GM21825 (cell line): ENCODE results near the gene OSBPL5.

Source experiments
- ATAC-seq: cut with Tn5 transposase; IDR thresholded peaks from one replicate; pipeline ENCODE4 v1.9.1; 2021; ENCODE audit warnings: mild to moderate bottlenecking, moderate library complexity; ENCODE audit not compliant: unreplicated experiment

OSBPL5 gene

DNA sequence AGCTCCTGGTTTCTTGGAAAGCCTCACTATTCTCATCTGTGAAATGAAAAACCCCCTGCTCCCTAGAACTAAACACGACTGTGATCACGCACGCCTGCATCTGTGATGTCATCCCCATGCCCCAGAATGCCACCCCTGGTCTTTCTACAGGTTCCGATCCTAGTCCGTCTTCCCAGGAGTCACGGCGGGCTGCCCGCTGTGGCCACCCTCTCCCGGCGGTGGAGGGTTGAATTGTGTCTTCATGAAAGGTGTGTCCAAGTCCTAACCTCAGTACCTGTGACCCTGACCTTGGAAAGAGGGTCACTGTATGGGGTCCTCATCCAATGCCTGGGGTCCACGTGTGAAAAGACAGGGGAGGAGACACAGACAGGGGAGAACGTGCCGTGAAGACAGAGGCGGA lies 14.4 kb downstream of the OSBPL5 start:
- no peak for ATAC-seq

DNA sequence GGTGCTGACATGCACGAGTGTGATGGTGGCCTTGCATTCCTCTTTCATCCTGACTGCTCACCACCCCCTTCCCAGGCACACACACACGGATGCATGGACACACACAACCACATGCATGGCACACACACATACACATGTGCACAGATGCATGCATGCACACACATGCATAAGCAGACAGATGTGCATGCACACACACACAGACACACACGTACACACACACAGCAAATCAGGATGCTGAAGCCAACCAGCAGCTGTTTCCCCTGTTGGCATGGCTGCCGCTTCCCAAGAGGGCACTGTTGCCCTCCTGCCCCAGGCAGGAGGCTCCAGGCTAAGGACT lies 15.3 kb downstream of the OSBPL5 start:
- ATAC-seq, result no peak

DNA sequence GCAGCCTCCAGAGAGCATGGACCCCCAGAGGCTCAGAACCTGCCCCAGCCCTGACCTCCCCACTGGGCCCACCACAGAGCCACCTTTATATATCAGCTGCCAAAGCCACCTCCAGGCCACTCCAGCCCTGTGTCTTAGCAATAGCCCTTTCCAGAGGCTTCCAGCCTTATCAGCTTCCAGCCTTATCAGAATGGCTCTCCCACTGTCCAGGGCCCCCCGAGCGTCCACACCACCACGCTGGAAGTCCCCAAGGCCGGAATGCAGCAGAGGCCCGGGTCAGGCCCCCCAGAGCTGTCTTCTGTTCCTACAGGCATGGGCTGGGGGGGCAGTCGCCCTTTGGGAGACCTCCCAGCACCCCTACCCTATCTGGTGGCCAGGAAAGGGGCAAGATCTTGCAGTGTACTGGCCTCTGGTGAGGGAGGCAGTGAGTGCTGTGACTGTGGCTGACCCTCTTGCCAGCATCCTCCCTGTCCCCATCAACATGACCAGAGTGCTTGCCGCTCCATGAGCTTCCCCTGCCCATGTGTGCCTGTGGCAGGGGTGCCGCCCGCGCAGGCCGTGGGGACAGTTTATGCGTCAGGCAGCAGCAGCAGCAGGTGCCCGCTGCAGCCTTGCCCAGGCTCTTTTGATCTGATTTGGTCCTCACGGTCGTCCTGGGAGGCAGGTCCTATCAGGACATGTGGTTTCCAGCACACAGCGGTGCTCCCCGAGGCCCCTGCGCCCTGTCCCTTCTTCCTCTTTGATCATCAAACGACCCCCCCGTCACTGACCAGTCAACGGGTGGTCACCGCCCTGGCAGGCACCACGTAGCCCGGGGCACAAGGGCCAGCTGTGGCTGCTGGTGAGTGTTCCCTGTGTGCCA lies 15.9 kb downstream of the OSBPL5 start:
- ATAC-seq, result no peak

- no peak for ATAC-seq
Observed at GRCh38 chr11:3148255-3148989, 16.7 kb downstream of the OSBPL5 start.

GRCh38 chr11:3147626-3148025 lies 17.5 kb downstream of the OSBPL5 start:
- ATAC-seq, result no peak

DNA sequence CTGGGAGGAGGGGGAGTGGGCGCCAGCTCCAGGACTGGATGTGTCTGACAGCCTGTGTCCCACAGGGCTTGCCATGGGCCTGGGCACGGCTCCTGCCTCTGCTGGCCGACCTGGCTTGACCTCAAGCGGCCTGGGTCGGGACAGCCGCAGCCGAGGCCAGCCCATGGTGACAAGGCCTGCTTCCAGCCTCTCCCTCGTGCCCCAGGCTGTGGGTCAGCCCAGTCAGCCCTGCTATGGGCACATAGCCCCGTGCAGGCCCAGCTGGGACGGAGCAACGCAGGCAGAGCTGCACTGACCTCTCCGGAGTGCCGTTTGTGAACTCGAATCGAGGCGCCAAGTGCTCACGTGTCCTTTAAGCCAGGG lies 17.9 kb downstream of the OSBPL5 start:
- ATAC-seq, result no peak

GRCh38 chr11:3146612-3147256 lies 18.4 kb downstream of the OSBPL5 start:
- ATAC-seq, result no peak

DNA sequence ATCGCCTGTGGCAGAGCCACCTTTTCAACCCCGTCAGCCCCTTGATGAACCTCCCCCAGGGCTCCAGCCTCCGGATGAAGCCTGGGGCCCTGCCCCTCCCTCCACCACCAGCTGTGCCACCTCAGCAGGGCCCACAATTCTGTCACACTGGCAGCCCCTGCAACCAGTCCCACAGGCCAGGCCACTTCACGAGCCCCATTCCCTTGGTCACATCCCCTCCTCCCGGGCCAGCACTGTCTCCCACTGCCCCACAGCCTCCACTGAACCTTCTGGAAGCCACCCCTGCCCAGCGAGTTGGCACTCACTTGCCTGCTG lies 19.9 kb downstream of the OSBPL5 start:
- no peak for ATAC-seq

DNA sequence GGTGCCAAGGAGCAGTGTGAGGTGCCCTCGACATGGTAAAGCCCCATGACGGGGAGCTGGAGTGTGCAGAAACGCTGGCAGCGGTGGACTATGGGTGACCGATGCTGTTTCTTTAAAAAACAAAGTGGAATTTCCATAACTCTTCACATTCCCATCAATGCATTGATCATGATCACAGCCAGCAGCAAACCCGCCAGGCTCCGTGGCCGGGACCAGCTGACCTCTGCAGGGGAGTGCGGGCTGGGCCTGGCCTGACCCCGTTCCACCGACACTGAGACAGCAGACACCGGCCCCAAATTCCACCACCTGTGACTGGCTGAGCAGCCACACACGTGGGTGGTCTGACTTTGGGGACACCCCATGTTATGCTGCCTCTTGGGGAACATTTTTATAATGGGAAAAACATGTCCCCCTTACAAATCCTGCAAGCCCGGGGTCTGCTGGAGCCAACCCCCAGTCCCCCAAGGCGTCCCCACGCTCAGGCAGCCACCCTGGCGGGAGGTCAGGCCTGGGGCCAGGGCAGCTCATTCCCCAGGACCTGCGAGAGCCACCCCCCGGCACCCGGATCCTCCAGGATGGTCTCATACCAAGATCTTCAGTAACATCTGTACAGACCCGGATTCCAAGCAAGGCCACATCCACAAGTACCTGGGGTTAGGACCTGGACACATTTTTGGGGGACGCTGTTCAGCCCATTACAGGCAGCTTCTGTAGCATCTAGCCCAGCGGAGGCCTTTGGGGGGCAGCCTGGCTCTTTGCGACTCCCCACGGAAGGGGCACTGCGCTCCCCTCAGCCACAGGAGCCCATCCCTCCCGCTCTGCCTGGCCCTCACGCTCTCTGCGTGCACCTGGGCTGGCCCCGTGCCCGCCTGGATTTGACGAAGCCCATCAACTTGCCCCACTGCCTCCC lies 20.6 kb downstream of the OSBPL5 start:
- ATAC-seq, result no peak

GRCh38 chr11:3143136-3143880 lies 21.8 kb downstream of the OSBPL5 start:
- no peak for ATAC-seq

DNA sequence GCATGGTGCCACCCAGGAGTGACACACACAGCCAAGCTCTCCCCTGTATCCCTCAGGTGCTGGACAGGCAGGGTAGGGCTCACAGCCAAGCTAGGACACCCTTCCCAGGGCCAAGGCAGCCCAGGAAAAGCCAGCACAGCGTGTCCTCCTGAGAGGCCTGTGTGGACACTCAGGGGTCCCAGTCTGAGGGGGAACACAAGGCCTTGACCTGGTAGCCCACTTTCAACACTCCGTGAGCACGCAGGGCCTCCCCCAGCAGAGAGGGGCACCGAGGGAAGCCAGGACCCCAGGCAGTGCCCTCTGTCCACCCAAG lies 24.9 kb downstream of the OSBPL5 start:
- ATAC-seq, result no peak

- ATAC-seq, result no peak
Observed at GRCh38 chr11:3139481-3140290, 25.4 kb downstream of the OSBPL5 start.

DNA sequence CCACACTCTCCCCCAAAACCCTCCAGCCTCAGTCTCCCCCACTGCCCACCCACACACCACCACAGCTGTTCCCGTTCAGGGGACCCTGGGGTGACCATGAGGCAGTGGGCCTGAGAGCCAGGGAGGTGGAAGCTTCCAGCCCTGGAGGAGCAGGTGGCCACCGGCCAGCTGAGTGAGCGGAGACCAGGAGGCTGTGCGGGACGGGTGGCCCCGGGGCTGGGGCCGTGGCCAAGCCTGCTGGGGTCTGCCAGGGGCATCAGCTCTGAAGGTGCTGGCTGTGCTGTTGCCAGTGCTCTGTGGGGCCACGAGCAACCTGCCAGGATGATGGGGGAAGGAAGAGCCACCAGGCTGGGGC lies 26.0 kb downstream of the OSBPL5 start:
- ATAC-seq, result no peak

DNA sequence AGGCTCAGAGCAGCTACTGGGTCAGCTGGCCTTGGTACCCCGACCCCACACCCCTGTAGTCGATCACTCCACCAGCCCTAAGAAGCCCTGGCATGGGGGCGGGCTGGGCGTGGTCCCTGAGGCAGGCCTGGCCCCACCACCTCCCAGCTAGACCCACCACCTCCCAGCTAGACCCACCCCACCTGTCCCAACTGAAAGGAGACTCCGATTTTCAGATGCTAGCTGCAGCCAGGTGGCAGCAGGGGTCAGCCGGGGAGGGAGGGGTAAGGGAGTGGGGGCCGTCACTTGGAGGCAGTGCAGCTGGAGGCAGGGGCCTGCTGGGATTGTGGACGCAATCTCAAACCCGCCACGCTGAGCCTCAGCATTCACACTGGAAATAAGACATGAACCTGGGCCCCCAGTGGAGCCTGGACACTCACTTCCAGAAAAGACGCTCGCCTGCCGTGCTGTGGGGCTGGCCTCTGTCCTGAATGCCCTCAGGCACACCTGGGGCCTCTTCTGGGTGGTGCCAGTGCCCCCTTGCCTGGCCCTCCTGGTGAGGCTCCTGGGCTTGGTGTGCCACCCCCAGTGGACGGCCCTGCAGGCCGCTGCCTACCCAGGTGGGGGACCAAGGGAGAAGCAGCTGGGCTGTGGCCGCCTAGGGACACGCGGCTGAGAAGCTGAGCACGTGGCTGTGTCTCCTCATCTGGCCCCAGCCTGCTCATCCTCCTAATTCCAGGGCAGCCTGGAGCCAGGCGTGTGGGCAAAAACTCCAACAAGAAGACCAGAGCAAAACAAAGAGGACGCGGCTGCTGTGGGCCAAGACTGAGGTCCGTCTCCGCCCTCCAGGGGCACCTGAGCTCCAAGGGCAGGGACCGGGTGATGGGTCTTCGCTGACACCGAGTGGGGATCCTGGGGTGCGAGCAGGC lies 26.7 kb downstream of the OSBPL5 start:
- ATAC-seq, result no peak

- ATAC-seq, result no peak
Observed at GRCh38 chr11:3137486-3138177, 27.5 kb downstream of the OSBPL5 start.

DNA sequence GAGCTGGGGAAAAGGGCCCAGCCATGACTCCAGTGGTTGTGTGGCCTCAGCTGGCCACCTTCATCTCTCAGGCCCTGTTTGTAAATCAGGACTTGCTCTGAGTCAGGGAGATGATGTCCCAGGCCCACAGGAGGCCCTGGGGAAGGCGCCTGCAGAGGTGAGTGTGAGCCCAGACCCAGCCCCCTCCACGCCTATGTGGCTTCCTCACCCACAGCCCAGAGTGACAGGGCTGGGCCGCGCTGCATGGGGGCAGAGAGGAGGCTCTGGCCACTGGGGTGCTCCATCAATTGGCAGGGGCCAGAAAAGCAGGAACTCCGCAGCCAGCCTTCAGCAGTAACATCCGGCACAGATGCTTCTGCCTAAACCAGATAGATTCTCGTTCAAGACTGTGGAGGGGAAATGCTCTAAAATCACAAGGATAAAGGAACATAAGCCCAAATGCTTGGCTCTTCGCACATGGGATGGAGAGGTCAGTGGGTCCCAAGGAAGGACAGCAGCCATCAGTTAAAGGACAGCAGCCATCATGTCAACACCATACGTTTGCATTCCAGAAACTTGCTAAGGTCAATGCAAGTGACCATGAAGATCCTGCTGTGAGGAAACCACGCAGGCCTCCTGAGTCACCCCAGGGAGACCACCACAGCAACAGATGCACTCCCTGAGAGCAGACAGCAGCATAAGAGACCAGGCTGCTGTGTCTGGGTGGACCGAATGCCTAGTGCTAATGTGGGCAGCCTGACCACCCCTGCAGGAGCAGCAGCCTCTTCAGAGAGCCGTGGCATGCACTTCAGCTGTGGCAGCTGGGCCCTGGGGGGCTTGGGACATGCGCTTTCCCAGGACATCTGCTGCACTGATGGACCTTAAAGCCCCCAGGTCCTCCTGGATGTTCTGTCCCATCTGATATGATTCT lies 28.3 kb downstream of the OSBPL5 start:
- no peak for ATAC-seq
